HG03342 (cell line): ENCODE measurements around the gene TMEM121.

Experiments
- ATAC-seq: cut with Tn5 transposase; IDR thresholded peaks from one replicate; pipeline ENCODE4 v1.9.1; 2021; ENCODE audit warnings: mild to moderate bottlenecking, moderate library complexity; ENCODE audit not compliant: unreplicated experiment

Gene TMEM121

GRCh38 chr14:105527826-105528585, 1.6 kb downstream of the TMEM121 start:
- ATAC-seq: no peak

- no peak for ATAC-seq
Measured at GRCh38 chr14:105528586-105529318, 2.4 kb downstream of the TMEM121 start.

- ATAC-seq: no peak
Measured at GRCh38 chr14:105529319-105529568, 2.9 kb downstream of the TMEM121 start.

- ATAC-seq: no peak
Measured at GRCh38 chr14:105529569-105530284, 3.3 kb downstream of the TMEM121 start.

GRCh38 chr14:105530285-105531087, 4.1 kb downstream of the TMEM121 start:
- ATAC-seq: no peak

GRCh38 chr14:105531088-105531893, 4.9 kb downstream of the TMEM121 start:
- ATAC-seq: no peak

- ATAC-seq: no peak
Measured at GRCh38 chr14:105531894-105532623, 5.7 kb downstream of the TMEM121 start.

- no peak for ATAC-seq
Measured at GRCh38 chr14:105532735-105533141, 6.4 kb downstream of the TMEM121 start.

GRCh38 chr14:105533391-105533790, 7.0 kb downstream of the TMEM121 start:
- ATAC-seq: no peak

- no peak for ATAC-seq
Measured at GRCh38 chr14:105533811-105534498, 7.6 kb downstream of the TMEM121 start.

- ATAC-seq: no peak
Measured at GRCh38 chr14:105534586-105534985, 8.2 kb downstream of the TMEM121 start.

- no peak for ATAC-seq
Measured at GRCh38 chr14:105536051-105536450, 9.7 kb downstream of the TMEM121 start.

GRCh38 chr14:105536691-105537579, 10.6 kb downstream of the TMEM121 start:
- no peak for ATAC-seq

- ATAC-seq: no peak
Measured at GRCh38 chr14:105537580-105538474, 11.4 kb downstream of the TMEM121 start.

GRCh38 chr14:105538481-105539049, 12.2 kb downstream of the TMEM121 start:
- ATAC-seq: no peak

- no peak for ATAC-seq
Measured at GRCh38 chr14:105540811-105541210, 14.4 kb downstream of the TMEM121 start.
